NCI-H2081 (cell line): ENCODE data around the gene CENPO.

Experiments
- DNase-seq, 2 experiments: peaks; one replicate each; lab custom pipeline; 2025; lab: John Stamatoyannopoulos, UW

The CENPO gene

DNA sequence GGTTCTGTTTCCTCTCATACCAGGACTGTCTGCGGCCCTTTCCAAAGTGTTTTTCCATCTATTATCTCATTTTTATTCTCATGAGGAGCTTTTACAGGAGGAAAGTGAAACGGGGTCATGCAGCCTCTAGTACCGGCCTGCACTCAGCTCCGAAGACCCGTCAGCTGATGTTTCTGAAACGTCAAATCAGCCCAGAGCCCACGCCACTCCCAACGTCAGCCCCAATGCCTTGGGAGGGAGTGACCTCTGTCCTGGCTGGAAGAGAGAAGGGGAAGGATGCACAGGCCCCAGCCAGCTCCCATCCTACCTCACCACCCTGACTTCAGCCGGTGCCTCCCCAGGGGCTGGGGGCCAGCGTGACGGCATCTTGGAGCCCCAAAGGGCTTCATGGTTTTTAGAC, 68.3 kb downstream of the CENPO start:
- no peak for DNase-seq

DNA sequence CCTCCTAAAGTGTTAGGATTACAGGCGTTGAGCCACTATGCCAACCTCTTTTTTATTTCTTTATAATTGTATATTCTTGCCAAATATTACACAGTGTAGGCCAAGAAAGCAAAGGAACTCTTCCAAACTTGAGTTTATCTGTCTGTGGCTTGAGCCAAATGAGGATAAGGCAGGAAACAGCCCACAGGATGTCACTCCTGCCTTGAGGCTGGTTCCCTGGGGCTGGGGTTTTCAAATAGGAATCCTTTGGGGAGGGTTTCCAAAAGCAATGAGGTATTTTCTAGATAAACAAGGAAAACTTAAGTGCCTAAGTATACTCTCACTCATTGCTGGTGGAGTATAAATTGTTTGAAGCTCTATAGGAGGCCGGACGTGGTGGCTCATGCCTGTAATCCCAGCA, 70.4 kb downstream of the CENPO start:
- no peak for DNase-seq

DNA sequence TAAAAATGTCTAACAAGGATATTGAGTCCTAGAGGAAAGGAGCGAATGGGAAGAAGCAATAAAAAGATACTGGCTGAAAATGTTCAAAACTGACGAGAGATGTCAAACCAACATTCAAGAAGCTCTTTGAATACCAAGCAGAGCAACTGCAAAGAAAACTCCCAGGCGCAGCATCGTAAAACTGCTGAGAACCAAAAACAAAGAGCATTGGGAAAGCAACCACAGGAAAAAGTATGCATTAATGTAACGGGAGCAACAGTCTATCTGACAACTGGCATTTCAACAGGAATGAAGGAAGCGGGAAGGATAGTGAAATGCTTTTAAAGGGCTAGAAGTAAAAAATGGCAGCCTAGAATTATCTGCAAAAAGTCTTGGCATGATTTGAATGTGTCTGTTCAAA, 73.7 kb downstream of the CENPO start:
- DNase-seq = no peak

DNA sequence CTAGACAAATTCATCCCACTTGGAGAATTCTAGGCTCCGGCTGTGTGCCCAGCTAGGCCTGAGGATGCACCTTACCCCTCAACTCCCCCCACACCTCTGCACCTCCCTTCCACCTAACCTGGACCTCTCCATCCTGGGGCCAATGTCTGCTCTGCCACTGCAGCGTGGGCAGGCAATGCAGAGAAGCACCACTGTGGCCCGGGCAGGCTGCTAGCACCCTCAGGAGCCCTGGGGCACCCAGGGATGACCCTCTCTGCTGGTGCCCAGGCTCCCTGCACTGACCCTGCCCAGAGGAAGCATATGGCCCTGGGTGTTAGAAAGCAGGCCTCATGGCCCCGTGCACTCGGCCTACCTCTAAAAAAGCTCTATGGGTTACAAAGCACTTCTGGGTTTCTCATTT, 77.2 kb downstream of the CENPO start:
- no peak for DNase-seq

DNA sequence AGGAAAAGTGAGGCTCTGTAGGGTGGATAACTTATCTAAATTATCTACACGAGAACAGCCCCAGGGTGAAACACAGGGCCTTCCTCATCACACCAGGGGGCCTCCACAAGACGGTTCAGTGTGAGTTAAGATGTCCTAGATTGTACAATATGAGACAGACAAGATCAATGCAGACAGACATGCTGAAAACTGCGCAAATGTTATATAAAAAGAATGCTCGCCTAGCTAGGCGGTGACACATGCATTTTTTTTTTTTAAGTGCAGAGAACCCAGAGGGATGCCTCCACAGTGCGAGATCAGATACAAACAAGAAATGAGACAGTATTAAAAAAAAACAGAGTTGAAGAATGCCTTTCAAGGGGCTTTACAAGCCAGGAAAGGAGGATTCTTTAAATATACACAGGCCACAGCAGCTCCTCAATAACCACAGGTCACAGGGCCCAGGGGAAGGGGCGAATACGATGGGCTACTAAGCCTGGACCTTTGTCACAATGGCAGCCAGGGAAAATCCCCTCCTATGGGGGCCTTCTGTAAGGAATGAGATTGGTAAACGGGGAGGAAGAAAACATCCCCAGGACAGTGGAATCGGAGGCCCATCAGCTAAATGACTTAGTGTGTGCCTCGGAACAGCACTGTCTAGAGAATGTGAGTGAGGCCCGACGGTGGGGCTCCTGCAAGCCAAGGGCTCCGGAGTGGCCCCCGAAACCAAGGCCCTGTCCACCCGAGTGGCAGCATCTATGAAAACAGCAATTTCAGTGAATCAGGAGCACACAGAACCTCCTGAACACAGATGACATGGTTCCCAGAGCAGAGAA, 77.9 kb downstream of the CENPO start:
- no peak for DNase-seq

DNA sequence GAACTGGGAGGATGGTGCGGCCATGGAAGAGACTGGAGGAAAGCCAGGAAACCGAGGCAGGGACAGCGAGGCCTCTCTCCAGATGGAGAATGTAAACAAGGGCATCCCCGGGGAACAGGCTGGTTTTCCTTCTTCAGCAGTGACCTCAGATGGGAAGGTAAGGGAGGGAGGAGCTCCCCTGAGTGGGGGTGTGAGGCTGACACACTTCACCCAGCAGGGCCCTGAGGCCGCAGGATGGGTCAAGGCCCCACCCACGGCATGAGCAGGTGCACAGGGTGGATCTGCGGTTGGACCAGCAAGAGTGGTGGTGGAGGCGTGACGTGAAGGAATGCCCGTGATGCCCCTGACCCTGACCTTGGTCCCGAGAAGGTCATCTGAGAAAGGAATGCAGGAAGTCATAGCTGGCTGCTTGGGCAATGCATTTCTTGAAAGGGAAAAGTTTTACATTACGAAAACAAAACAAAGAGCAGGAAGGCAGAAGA, 78.7 kb downstream of the CENPO start:
- DNase-seq = no peak
